D721Med (cell line): ENCODE results near the gene ETNK2.

Experiments used
- DNase-seq: peaks from one replicate; pipeline ENCODE4 v3.0.0; 2011; ENCODE audit warnings: low spot score; ENCODE audit not compliant: insufficient read length
- FAIRE-seq: peaks from 2 replicates; lab custom pipeline; 2011; peaks lifted over from hg19 to GRCh38; lab: Jason Lieb, UNC
- TF ChIP-seq, protein P1 (sequence below): IDR thresholded peaks from 2 replicates; pipeline ENCODE4 v1.5.1; 2012; ENCODE audit warnings: mild to moderate bottlenecking, control low read depth; ENCODE audit not compliant: insufficient read depth; ENCODE audit errors: missing control alignments

ETNK2 gene

DNA sequence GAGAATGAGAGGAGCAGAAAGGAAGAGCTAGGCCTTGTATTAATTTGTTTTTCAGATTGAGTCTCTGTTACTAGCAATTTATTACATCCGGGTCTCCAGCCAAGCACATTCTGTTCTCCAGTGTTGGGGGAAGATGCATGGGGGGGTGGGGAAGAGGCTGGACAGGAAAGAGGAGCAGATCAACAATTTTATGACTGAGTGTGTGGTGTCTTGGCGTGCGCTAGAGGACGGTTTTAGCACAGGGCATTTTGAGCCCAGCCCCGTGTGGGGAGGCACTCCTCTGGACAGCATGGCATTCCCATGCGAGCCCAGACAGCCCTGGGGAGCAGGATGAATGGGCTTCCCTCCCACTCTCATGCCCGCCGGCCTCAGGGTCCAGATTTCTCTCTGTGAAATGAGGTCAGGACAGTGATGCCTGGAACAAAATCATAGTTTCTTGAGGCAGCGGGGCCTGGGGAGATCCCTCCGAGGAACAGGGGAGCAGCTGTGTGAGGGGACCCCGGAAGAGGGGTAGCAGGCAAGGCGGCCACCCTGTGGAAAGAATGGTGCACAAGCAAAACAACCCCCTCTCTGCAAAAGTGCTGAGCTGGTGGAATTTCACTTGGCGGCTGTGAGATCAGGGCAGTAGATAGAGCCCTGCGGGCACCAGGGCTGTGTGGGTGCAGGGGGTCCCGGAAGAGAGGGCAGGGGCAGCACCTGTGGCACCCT lies 62.6 kb downstream of the ETNK2 start:
- FAIRE-seq (no peak), DNase-seq (no peak)
- TF ChIP-seq, protein P1, sequence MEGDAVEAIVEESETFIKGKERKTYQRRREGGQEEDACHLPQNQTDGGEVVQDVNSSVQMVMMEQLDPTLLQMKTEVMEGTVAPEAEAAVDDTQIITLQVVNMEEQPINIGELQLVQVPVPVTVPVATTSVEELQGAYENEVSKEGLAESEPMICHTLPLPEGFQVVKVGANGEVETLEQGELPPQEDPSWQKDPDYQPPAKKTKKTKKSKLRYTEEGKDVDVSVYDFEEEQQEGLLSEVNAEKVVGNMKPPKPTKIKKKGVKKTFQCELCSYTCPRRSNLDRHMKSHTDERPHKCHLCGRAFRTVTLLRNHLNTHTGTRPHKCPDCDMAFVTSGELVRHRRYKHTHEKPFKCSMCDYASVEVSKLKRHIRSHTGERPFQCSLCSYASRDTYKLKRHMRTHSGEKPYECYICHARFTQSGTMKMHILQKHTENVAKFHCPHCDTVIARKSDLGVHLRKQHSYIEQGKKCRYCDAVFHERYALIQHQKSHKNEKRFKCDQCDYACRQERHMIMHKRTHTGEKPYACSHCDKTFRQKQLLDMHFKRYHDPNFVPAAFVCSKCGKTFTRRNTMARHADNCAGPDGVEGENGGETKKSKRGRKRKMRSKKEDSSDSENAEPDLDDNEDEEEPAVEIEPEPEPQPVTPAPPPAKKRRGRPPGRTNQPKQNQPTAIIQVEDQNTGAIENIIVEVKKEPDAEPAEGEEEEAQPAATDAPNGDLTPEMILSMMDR = no peak

- FAIRE-seq (no peak), DNase-seq (no peak)
- TF ChIP-seq, protein P1 = no peak
These were observed 63.2 kb downstream of the ETNK2 start for GRCh38 chr1:204088596-204088995.

DNA sequence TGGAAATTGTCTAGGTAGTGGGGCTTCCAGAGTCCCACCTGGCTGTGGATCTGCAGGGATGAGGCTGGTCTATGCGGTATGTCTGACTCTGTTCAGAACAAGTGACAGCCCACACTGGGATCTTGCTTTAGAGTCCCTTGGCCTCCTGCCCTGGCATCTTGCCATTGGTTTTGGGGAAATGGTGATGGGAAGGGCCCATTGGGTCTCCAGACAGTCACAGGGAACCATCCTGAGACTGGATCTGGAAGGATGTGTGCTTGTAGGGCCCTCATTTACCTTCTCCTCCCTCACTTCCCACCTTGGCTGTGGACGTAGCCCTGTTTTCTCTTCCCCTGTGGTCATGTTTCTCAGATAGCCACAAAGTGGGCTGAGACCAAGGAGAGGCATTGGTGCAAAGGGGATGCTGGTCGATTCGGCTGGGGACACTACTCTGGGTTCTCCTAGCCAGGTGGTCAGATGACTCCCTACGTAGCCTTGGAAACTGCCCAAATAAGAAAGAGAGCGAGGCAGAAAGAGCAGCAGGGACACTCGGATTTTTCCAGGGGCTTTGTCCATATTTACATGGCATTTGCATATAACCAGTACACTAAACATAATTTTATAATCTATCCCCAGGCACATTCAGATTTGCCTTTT lies 63.8 kb downstream of the ETNK2 start:
- DNase-seq (no peak), FAIRE-seq (no peak)
- TF ChIP-seq, protein P1 = no peak

- DNase-seq = no peak
- TF ChIP-seq, protein P1 = no peak
- FAIRE-seq = no peak
These were observed 64.5 kb downstream of the ETNK2 start for GRCh38 chr1:204087181-204087892.

- TF ChIP-seq, protein P1 = no peak
- no peak for DNase-seq
- no peak for FAIRE-seq
These were observed 66.0 kb downstream of the ETNK2 start for GRCh38 chr1:204085876-204086275.

DNA sequence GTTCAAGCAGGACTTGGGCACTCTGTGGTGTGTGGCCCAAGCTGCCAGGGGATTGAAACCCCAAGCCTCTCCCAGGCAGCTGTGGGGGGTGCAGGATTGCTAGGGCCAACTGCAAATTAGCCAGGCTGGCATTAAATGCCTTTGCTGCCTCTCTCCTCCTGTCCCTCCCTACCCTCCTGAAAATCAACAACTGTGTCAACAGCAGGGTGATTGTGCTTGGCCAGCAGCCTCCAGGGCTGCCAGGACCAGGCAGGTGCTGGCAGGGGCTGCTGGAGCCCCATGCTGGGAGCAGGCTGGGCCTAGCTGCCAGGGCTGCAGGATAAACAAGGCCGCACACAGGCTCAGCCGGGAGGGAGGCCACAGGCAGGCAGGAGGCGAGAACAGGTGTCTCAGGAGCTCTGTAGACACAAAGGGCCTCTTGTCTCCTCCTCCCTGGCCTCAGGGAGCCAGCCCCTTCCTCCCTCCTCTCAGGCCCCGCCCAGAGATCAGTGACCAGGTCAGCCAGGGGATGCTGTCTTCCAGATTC lies 67.5 kb downstream of the ETNK2 start:
- TF ChIP-seq, protein P1 = no peak
- DNase-seq = no peak
- no peak for FAIRE-seq
